GM19397 (cell line): ENCODE measurements around the gene CNTNAP2.
"Not testable (repeated sequence)": the region's sequence is repeated elsewhere in the genome, so short reads cannot be mapped to it uniquely, and the experiment has no call there.

ENCODE experiments used
- ATAC-seq: cut with Tn5 transposase; IDR thresholded peaks from one replicate; pipeline ENCODE4 v1.9.1; 2021; ENCODE audit warnings: mild to moderate bottlenecking, moderate library complexity; ENCODE audit not compliant: unreplicated experiment

CNTNAP2 gene

GRCh38 chr7:147586526-147586925 lies 1469.9 kb downstream of the CNTNAP2 start:
- ATAC-seq: no peak

GRCh38 chr7:147593271-147594057 lies 1476.9 kb downstream of the CNTNAP2 start:
- ATAC-seq: no peak

GRCh38 chr7:147595042-147595441 lies 1478.4 kb downstream of the CNTNAP2 start:
- ATAC-seq: no peak

- not testable (repeated sequence) for ATAC-seq
These were observed 1482.1 kb downstream of the CNTNAP2 start for GRCh38 chr7:147598687-147599086.

- no peak for ATAC-seq
These were observed 1488.7 kb downstream of the CNTNAP2 start for GRCh38 chr7:147605323-147605722.

- ATAC-seq: no peak
These were observed 1490.7 kb downstream of the CNTNAP2 start for GRCh38 chr7:147607157-147607800.

- no peak for ATAC-seq
These were observed 1494.8 kb downstream of the CNTNAP2 start for GRCh38 chr7:147611431-147611830.

GRCh38 chr7:147635288-147635687 lies 1518.7 kb downstream of the CNTNAP2 start:
- ATAC-seq: no peak

- no peak for ATAC-seq
These were observed 1520.0 kb downstream of the CNTNAP2 start for GRCh38 chr7:147636553-147636952.

- ATAC-seq: no peak
These were observed 1522.0 kb downstream of the CNTNAP2 start for GRCh38 chr7:147638566-147638965.

- ATAC-seq: no peak
These were observed 1522.4 kb downstream of the CNTNAP2 start for GRCh38 chr7:147639037-147639436.

- ATAC-seq: no peak
These were observed 1523.2 kb downstream of the CNTNAP2 start for GRCh38 chr7:147639751-147640150.

GRCh38 chr7:147640821-147641220 lies 1524.2 kb downstream of the CNTNAP2 start:
- ATAC-seq: no peak

- ATAC-seq: no peak
These were observed 1530.0 kb downstream of the CNTNAP2 start for GRCh38 chr7:147646568-147646967.

GRCh38 chr7:147650991-147651390 lies 1534.4 kb downstream of the CNTNAP2 start:
- no peak for ATAC-seq

- ATAC-seq: no peak
These were observed 1535.0 kb downstream of the CNTNAP2 start for GRCh38 chr7:147651601-147652000.

- ATAC-seq: no peak
These were observed 1536.9 kb downstream of the CNTNAP2 start for GRCh38 chr7:147653456-147653855.

GRCh38 chr7:147658392-147658967 lies 1541.9 kb downstream of the CNTNAP2 start:
- ATAC-seq: no peak

- no peak for ATAC-seq
These were observed 1542.7 kb downstream of the CNTNAP2 start for GRCh38 chr7:147659036-147659995.

- no peak for ATAC-seq
These were observed 1547.9 kb downstream of the CNTNAP2 start for GRCh38 chr7:147664541-147664940.

GRCh38 chr7:147670759-147671158 lies 1554.2 kb downstream of the CNTNAP2 start:
- ATAC-seq: no peak
